ENCODE measurements around the gene ZNF575. TPM values are rescaled to one million over a fixed set of nuclear protein-coding genes. Genes with fewer than 3 reads are reported as not detected.

Gene ZNF575
- total and polyA plus RNA-seq, 12 donors: 0.22 to 2.9 (median 0.87) TPM; not detected in 2

GRCh38 chr19:43488179-43488578 lies 44.8 kb upstream of the ZNF575 start:
- no peak overlapping the region for H3K27ac ChIP-seq
- no peaks in the 10 kb centered on the region for H3K36me3 ChIP-seq (replicated peaks in 1 of 2)
- 50 to 59% (median 56%) methylated on average over 8 of the region's 8 CpGs for WGBS, 4 donors
- TF ChIP-seq CTCF (IDR thresholded peaks at IDR 0.05): no peak
- TF ChIP-seq POLR2A (IDR thresholded peaks at IDR 0.05): no peak
- peak in 3 of 7 donors; percentile 45 to 63 (median 52) for DNase-seq
- no peaks in the 10 kb centered on the region for H3K27me3 ChIP-seq
- no peak overlapping the region for H3K4me3 ChIP-seq
- peaks cover 0 to 6% of the 10 kb centered on the region in 2 donors for H3K4me1 ChIP-seq (replicated peaks in 1 of 2)
- intact Hi-C loops (cut with DNase I): no loop called here
- H3K9me3 ChIP-seq (replicated peaks in 1 of 3): no peaks in the 10 kb centered on the region

GRCh38 chr19:43489310-43489709 lies 43.7 kb upstream of the ZNF575 start:
- Histone ChIP-seq H3K9me3 (replicated peaks in 1 of 3) (no peaks in the 10 kb centered on the region), H3K27ac (no peak overlapping the region), H3K36me3 (replicated peaks in 1 of 2) (peaks cover 0 to 5% of the 10 kb centered on the region in 2 donors), H3K4me1 (replicated peaks in 1 of 2) (peaks cover 0 to 6% of the 10 kb centered on the region in 2 donors), H3K4me3 (no peak overlapping the region), H3K27me3 (no peaks in the 10 kb centered on the region)
- intact Hi-C loops (cut with DNase I): no loop called here
- 64 to 69% (median 67%) methylated on average over 5 of the region's 5 CpGs for WGBS, 4 donors
- no peak for DNase-seq
- TF ChIP-seq POLR2A (IDR thresholded peaks at IDR 0.05) (no peak), CTCF (IDR thresholded peaks at IDR 0.05) (no peak)

- TF ChIP-seq POLR2A (IDR thresholded peaks at IDR 0.05): no peak
- no peak for TF ChIP-seq CTCF (IDR thresholded peaks at IDR 0.05)
- Histone ChIP-seq H3K36me3 (replicated peaks in 1 of 2) (peaks cover 0 to 5% of the 10 kb centered on the region in 2 donors), H3K4me3 (no peak overlapping the region), H3K27ac (no peak overlapping the region), H3K27me3 (no peaks in the 10 kb centered on the region), H3K4me1 (replicated peaks in 1 of 2) (peaks cover 0 to 6% of the 10 kb centered on the region in 2 donors), H3K9me3 (replicated peaks in 1 of 3) (no peaks in the 10 kb centered on the region)
- intact Hi-C loops (cut with DNase I): no loop called here
- WGBS, 4 donors: 87 to 94% (median 93%) methylated on average over 7 of the region's 7 CpGs
- no peak for DNase-seq
Observed at GRCh38 chr19:43489979-43490599, 42.9 kb upstream of the ZNF575 start.

GRCh38 chr19:43490759-43491158 lies 42.2 kb upstream of the ZNF575 start:
- TF ChIP-seq CTCF (IDR thresholded peaks at IDR 0.05) (no peak), POLR2A (IDR thresholded peaks at IDR 0.05) (no peak)
- Histone ChIP-seq H3K27me3 (no peaks in the 10 kb centered on the region), H3K27ac (no peak overlapping the region), H3K9me3 (replicated peaks in 1 of 3) (no peaks in the 10 kb centered on the region), H3K4me3 (no peak overlapping the region), H3K4me1 (replicated peaks in 1 of 2) (peaks cover 0 to 6% of the 10 kb centered on the region in 2 donors), H3K36me3 (replicated peaks in 1 of 2) (peaks cover 0 to 12% of the 10 kb centered on the region in 2 donors)
- DNase-seq: no peak
- WGBS, 4 donors: 92 to 96% (median 94%) methylated on average over 5 of the region's 5 CpGs
- intact Hi-C loops (cut with DNase I): no loop called here
